RWPE2 (cell line): Measurements from ENCODE around the gene ZC3HAV1L.
"Not testable (repeated sequence)": the region's sequence is repeated elsewhere in the genome, so short reads cannot be mapped to it uniquely, and the experiment has no call there.

Experiments
- ATAC-seq: fragments of 200-7000 bp; cut with Tn5 transposase; 3 replicates; pipeline ENCODE4 v1.9.1; 2021; ENCODE audit warnings: low read depth
- DNase-seq: peaks from one replicate; pipeline ENCODE4 v3.0.0-alpha.2; 2020; ENCODE audit warnings: low spot score
- H3K27ac ChIP-seq: fragments of 450-650 bp; 2 replicates; pipeline ENCODE4 v1.5.1; 2017; ENCODE audit warnings: mild to moderate bottlenecking; ENCODE audit not compliant: poor library complexity, severe bottlenecking
- H3K27me3 ChIP-seq: fragments of 250-450 bp; sonication (Bioruptor Pico); 2 replicates; pipeline ENCODE4 v1.5.1; 2021; ENCODE audit warnings: mild to moderate bottlenecking, moderate library complexity; ENCODE audit not compliant: insufficient read depth, poor library complexity, severe bottlenecking
- H3K36me3 ChIP-seq: fragments of 250-450 bp; sonication (Bioruptor Pico); 2 replicates; pipeline ENCODE4 v1.5.1; 2020; ENCODE audit warnings: low read depth, mild to moderate bottlenecking, moderate library complexity
- H3K4me1 ChIP-seq: fragments of 250-450 bp; sonication (Bioruptor Pico); 2 replicates; pipeline ENCODE4 v1.5.1; 2021; ENCODE audit warnings: mild to moderate bottlenecking, moderate library complexity; ENCODE audit not compliant: insufficient read depth, poor library complexity, severe bottlenecking
- H3K4me3 ChIP-seq: fragments of 250-450 bp; sonication (Bioruptor Pico); 2 replicates; pipeline ENCODE4 v1.5.1; 2021; ENCODE audit warnings: mild to moderate bottlenecking, moderate library complexity; ENCODE audit not compliant: severe bottlenecking
- H3K9me3 ChIP-seq: fragments of 250-450 bp; sonication (Bioruptor Pico); 2 replicates; pipeline ENCODE4 v1.5.1; 2021; ENCODE audit warnings: mild to moderate bottlenecking, moderate library complexity; ENCODE audit not compliant: severe bottlenecking
- CTCF ChIP-seq: fragments of 450-650 bp; IDR thresholded peaks from one replicate; pipeline ENCODE4 v1.5.1; 2017; ENCODE audit warnings: mild to moderate bottlenecking, moderate library complexity; ENCODE audit not compliant: poor library complexity, severe bottlenecking

ZC3HAV1L gene

GRCh38 chr7:138980563-138981291, 55.1 kb downstream of the ZC3HAV1L start:
- no peaks in the 10 kb centered on the region for H3K27me3 ChIP-seq
- peak; percentile 10; the same call in 1 of the 3 replicates for ATAC-seq
- H3K36me3 ChIP-seq = no peaks in the 10 kb centered on the region
- H3K4me3 ChIP-seq = peak overlapping the region; percentile 89
- no peaks in the 10 kb centered on the region for H3K9me3 ChIP-seq
- no peak for TF ChIP-seq CTCF
- H3K4me1 ChIP-seq = no peaks in the 10 kb centered on the region
- no peak for DNase-seq
- no peak overlapping the region for H3K27ac ChIP-seq

- H3K4me1 ChIP-seq = no peaks in the 10 kb centered on the region
- no peak for TF ChIP-seq CTCF
- DNase-seq (no peak), ATAC-seq (no peak)
- no peak overlapping the region for H3K27ac ChIP-seq
- H3K4me3 ChIP-seq = peak overlapping the region; percentile 89
- no peaks in the 10 kb centered on the region for H3K36me3 ChIP-seq
- no peaks in the 10 kb centered on the region for H3K9me3 ChIP-seq
- no peaks in the 10 kb centered on the region for H3K27me3 ChIP-seq
These were observed 55.8 kb downstream of the ZC3HAV1L start for GRCh38 chr7:138979988-138980562.

- no peaks in the 10 kb centered on the region for H3K9me3 ChIP-seq
- DNase-seq (no peak), ATAC-seq (0 out of 3 replicates have a peak, but pooled peaks have one; percentile 26)
- H3K36me3 ChIP-seq = no peaks in the 10 kb centered on the region
- H3K27ac ChIP-seq = no peak overlapping the region
- H3K27me3 ChIP-seq = no peaks in the 10 kb centered on the region
- no peak overlapping the region for H3K4me3 ChIP-seq
- TF ChIP-seq CTCF = no peak
- H3K4me1 ChIP-seq = no peaks in the 10 kb centered on the region
These were observed 56.4 kb downstream of the ZC3HAV1L start for GRCh38 chr7:138979226-138979979.

- Histone ChIP-seq H3K36me3 (no peaks in the 10 kb centered on the region), H3K27me3 (no peaks in the 10 kb centered on the region), H3K4me1 (no peaks in the 10 kb centered on the region), H3K4me3 (no peak overlapping the region), H3K27ac (no peak overlapping the region), H3K9me3 (no peaks in the 10 kb centered on the region)
- no peak for TF ChIP-seq CTCF
- DNase-seq = no peak
- ATAC-seq = no peak
These were observed 57.2 kb downstream of the ZC3HAV1L start for GRCh38 chr7:138978541-138979184.

- not testable (repeated sequence) for H3K4me1 ChIP-seq
These were observed 59.7 kb downstream of the ZC3HAV1L start for GRCh38 chr7:138976161-138976560.

More at GRCh38 chr7:138976161-138976560, 59.7 kb downstream of the ZC3HAV1L start:
- not testable (repeated sequence) for ATAC-seq, DNase-seq, H3K27me3 ChIP-seq, H3K4me3 ChIP-seq, H3K9me3 ChIP-seq, H3K36me3 ChIP-seq, H3K27ac ChIP-seq
